Mesendoderm (in vitro differentiated cells): Measurements from ENCODE around the gene FAM25G.
"Not testable (repeated sequence)": the region's sequence is repeated elsewhere in the genome, so short reads cannot be mapped to it uniquely, and the experiment has no call there.

Source experiments
- DNase-seq: peaks from one replicate; pipeline ENCODE4 v3.0.0; 2013
- H2AK5ac ChIP-seq: 2 replicates; pipeline ENCODE4 v1.6.1; 2013; ENCODE audit warnings: low read length, inconsistent platforms
- H2BK120ac ChIP-seq: 2 replicates; pipeline ENCODE4 v1.6.1; 2013; ENCODE audit warnings: low read depth, mild to moderate bottlenecking, low read length, moderate library complexity, mixed read lengths
- H2BK15ac ChIP-seq: replicated peaks from 2 replicates; pipeline ENCODE4 v1.6.1; 2013; ENCODE audit warnings: low read depth, mild to moderate bottlenecking, moderate library complexity
- H2BK5ac ChIP-seq: 2 replicates; pipeline ENCODE4 v1.6.1; 2013; ENCODE audit warnings: low read length, inconsistent platforms
- H3K18ac ChIP-seq: 2 replicates; pipeline ENCODE4 v1.6.1; 2013; ENCODE audit warnings: mild to moderate bottlenecking, low read length, mixed read lengths
- H3K23ac ChIP-seq: one replicate; pipeline ENCODE4 v1.6.1; 2013; ENCODE audit warnings: low read length
- H3K27ac ChIP-seq: 2 replicates; pipeline ENCODE4 v1.5.1; 2013; ENCODE audit warnings: low read depth, mild to moderate bottlenecking, inconsistent platforms, low read length, moderate library complexity
- H3K27me3 ChIP-seq: 2 replicates; pipeline ENCODE4 v1.6.1; 2013; ENCODE audit warnings: low read length, control low read depth, mild to moderate bottlenecking, inconsistent platforms; ENCODE audit not compliant: insufficient read depth, poor library complexity
- H3K36me3 ChIP-seq: 2 replicates; pipeline ENCODE4 v1.6.1; 2013; ENCODE audit warnings: low read length, inconsistent platforms; ENCODE audit not compliant: control insufficient read depth, insufficient read depth
- H3K4ac ChIP-seq: one replicate; pipeline ENCODE4 v1.6.1; 2013; ENCODE audit warnings: low read depth, mild to moderate bottlenecking, low read length, moderate library complexity
- H3K4me1 ChIP-seq: 2 replicates; pipeline ENCODE4 v1.6.1; 2013; ENCODE audit warnings: low read depth, low read length, inconsistent platforms; ENCODE audit not compliant: control insufficient read depth
- H3K4me2 ChIP-seq: 2 replicates; pipeline ENCODE4 v1.6.1; 2013; ENCODE audit warnings: low read length
- H3K4me3 ChIP-seq: 2 replicates; pipeline ENCODE4 v1.5.1; 2013; ENCODE audit warnings: mild to moderate bottlenecking, low read length
- H3K56ac ChIP-seq: one replicate; pipeline ENCODE4 v1.6.1; 2013; ENCODE audit warnings: low read length
- H3K79me1 ChIP-seq: 2 replicates; pipeline ENCODE4 v1.6.1; 2013; ENCODE audit warnings: low read length, inconsistent platforms
- H3K79me2 ChIP-seq: 2 replicates; pipeline ENCODE4 v1.6.1; 2013; ENCODE audit warnings: mild to moderate bottlenecking, low read length; ENCODE audit not compliant: control insufficient read depth, insufficient read depth
- H3K9ac ChIP-seq: 2 replicates; pipeline ENCODE4 v1.6.1; 2013; ENCODE audit warnings: low read length, inconsistent platforms
- H4K5ac ChIP-seq: one replicate; pipeline ENCODE4 v1.6.1; 2013; ENCODE audit warnings: low read length
- H4K8ac ChIP-seq: one replicate; pipeline ENCODE4 v1.6.1; 2013; ENCODE audit warnings: low read depth, mild to moderate bottlenecking, control low read depth, low read length, moderate library complexity
- WGBS: extraction: QIAGEN DNeasy Blood & Tissue Kit; methylation state at CpG from one replicate; pipeline ENCODE4 v1.1.7; 2013; ENCODE audit warnings: low lambda C conversion rate, missing lambda C conversion rate; ENCODE audit not compliant: insufficient coverage; ENCODE audit errors: extremely low coverage; 5-methylcytosine and 5-hydroxymethylcytosine counted together

FAM25G gene

GRCh38 chr10:47456794-47457527 is 34.5 kb downstream of the FAM25G start:
- DNase-seq, result no peak
- no peaks in the 10 kb centered on the region for H3K36me3 ChIP-seq

GRCh38 chr10:47456079-47456785 is 35.3 kb downstream of the FAM25G start:
- no CpG with 5 or more reads among the region's 8 CpGs for WGBS
- Histone ChIP-seq H3K4ac (no peak overlapping the region), H2BK15ac (no peak overlapping the region), H3K4me1 (no peaks in the 10 kb centered on the region), H3K27me3 (no peaks in the 10 kb centered on the region), H3K18ac (no peak overlapping the region), H3K27ac (no peak overlapping the region), H4K5ac (no peak overlapping the region), H3K4me3 (no peak overlapping the region), H3K4me2 (no peak overlapping the region), H3K79me2 (no peaks in the 10 kb centered on the region), H3K9ac (no peak overlapping the region), H4K8ac (no peak overlapping the region), H3K36me3 (no peaks in the 10 kb centered on the region), H2BK5ac (no peak overlapping the region), H3K56ac (no peak overlapping the region), H2BK120ac (no peak overlapping the region), H2AK5ac (no peak overlapping the region), H3K79me1 (no peaks in the 10 kb centered on the region), H3K23ac (no peak overlapping the region)
- DNase-seq, result no peak

More at GRCh38 chr10:47456794-47457527, 34.5 kb downstream of the FAM25G start:
- Histone ChIP-seq H3K56ac (no peak overlapping the region), H3K4ac (no peak overlapping the region), H3K4me2 (no peak overlapping the region), H3K18ac (no peak overlapping the region), H3K79me1 (no peaks in the 10 kb centered on the region), H2AK5ac (no peak overlapping the region), H4K8ac (no peak overlapping the region), H3K79me2 (no peaks in the 10 kb centered on the region), H2BK15ac (no peak overlapping the region), H3K4me3 (no peak overlapping the region), H3K4me1 (no peaks in the 10 kb centered on the region), H3K27me3 (no peaks in the 10 kb centered on the region), H4K5ac (no peak overlapping the region), H3K23ac (no peak overlapping the region), H2BK5ac (no peak overlapping the region), H3K9ac (no peak overlapping the region), H3K27ac (no peak overlapping the region), H2BK120ac (no peak overlapping the region)
- no CpG with 5 or more reads among the region's 6 CpGs for WGBS

GRCh38 chr10:47455350-47456078 is 36.0 kb downstream of the FAM25G start:
- no CpG with 5 or more reads among the region's 9 CpGs for WGBS

GRCh38 chr10:47454780-47455058 is 36.8 kb downstream of the FAM25G start:
- H3K4me1 ChIP-seq, result no peaks in the 10 kb centered on the region
- H3K9ac ChIP-seq, result no peak overlapping the region
- H3K23ac ChIP-seq, result no peak overlapping the region
- no peak overlapping the region for H3K4me3 ChIP-seq
- WGBS, result no CpG with 5 or more reads among the region's 3 CpGs
- H2BK15ac ChIP-seq, result no peak overlapping the region
- no peak overlapping the region for H3K56ac ChIP-seq
- no peaks in the 10 kb centered on the region for H3K79me1 ChIP-seq
- no peak overlapping the region for H2BK120ac ChIP-seq
- H3K4ac ChIP-seq, result no peak overlapping the region
- no peak overlapping the region for H4K5ac ChIP-seq
- no peak overlapping the region for H3K18ac ChIP-seq
- H2AK5ac ChIP-seq, result no peak overlapping the region
- H3K36me3 ChIP-seq, result no peaks in the 10 kb centered on the region
- H3K27me3 ChIP-seq, result no peaks in the 10 kb centered on the region
- no peak overlapping the region for H3K4me2 ChIP-seq
- no peak overlapping the region for H2BK5ac ChIP-seq
- H3K79me2 ChIP-seq, result no peaks in the 10 kb centered on the region
- no peak for DNase-seq
- no peak overlapping the region for H3K27ac ChIP-seq
- H4K8ac ChIP-seq, result no peak overlapping the region

More at GRCh38 chr10:47455350-47456078, 36.0 kb downstream of the FAM25G start:
- H3K23ac ChIP-seq, H2BK15ac ChIP-seq, H3K4me1 ChIP-seq, H3K9ac ChIP-seq, H4K5ac ChIP-seq, H4K8ac ChIP-seq, H2AK5ac ChIP-seq, DNase-seq, H3K4me3 ChIP-seq, H3K4ac ChIP-seq, H3K18ac ChIP-seq, H3K27me3 ChIP-seq, H3K27ac ChIP-seq, H3K36me3 ChIP-seq, H2BK5ac ChIP-seq, H3K56ac ChIP-seq, H3K79me1 ChIP-seq, H3K4me2 ChIP-seq, H2BK120ac ChIP-seq, H3K79me2 ChIP-seq: not testable (repeated sequence)

- H3K56ac ChIP-seq, result no peak overlapping the region
- no peaks in the 10 kb centered on the region for H3K79me2 ChIP-seq
- H3K23ac ChIP-seq, result no peak overlapping the region
- H3K4ac ChIP-seq, result no peak overlapping the region
- no peak overlapping the region for H3K9ac ChIP-seq
- H4K8ac ChIP-seq, result no peak overlapping the region
- H3K36me3 ChIP-seq, result no peaks in the 10 kb centered on the region
- no peak overlapping the region for H3K27ac ChIP-seq
- no peak overlapping the region for H2BK15ac ChIP-seq
- no peak overlapping the region for H3K18ac ChIP-seq
- no peak overlapping the region for H2BK5ac ChIP-seq
- WGBS, result no CpG with 5 or more reads among the region's 10 CpGs
- no peak overlapping the region for H4K5ac ChIP-seq
- H3K79me1 ChIP-seq, result no peaks in the 10 kb centered on the region
- H3K4me1 ChIP-seq, result no peaks in the 10 kb centered on the region
- H3K4me3 ChIP-seq, result no peak overlapping the region
- H3K4me2 ChIP-seq, result no peak overlapping the region
- H3K27me3 ChIP-seq, result no peaks in the 10 kb centered on the region
- DNase-seq, result no peak
- no peak overlapping the region for H2BK120ac ChIP-seq
- H2AK5ac ChIP-seq, result no peak overlapping the region
Observed at GRCh38 chr10:47454008-47454779, 37.3 kb downstream of the FAM25G start.
